Measurements from ENCODE around the gene MDFIC. TPM values are rescaled to one million over a fixed set of nuclear protein-coding genes. Genes with fewer than 3 reads are reported as not detected.

MDFIC gene
- total and polyA plus RNA-seq, 2 of the 4 experiments (the other 2 are of a cell fraction): 16.9 to 35.0 TPM

- no peak for ATAC-seq (ENCODE audit: low read depth)
- peak; percentile 14 for DNase-seq
- Histone ChIP-seq H2BK5ac (ENCODE audit: low read depth, low read length, poor library complexity, severe bottlenecking) (no peak overlapping the region), H3K27me3 (ENCODE audit: control insufficient read depth, insufficient read depth, low read length) (no peaks in the 10 kb centered on the region), H2AK5ac (ENCODE audit: low read depth, low read length) (no peak overlapping the region), H3K18ac (ENCODE audit: low read depth, low read length) (no peak overlapping the region), H3K27ac (ENCODE audit: insufficient read depth, low read length) (no peak overlapping the region), H3K9me3 (ENCODE audit: control insufficient read depth, insufficient read depth, low read length) (no peaks in the 10 kb centered on the region), H2AK9ac (replicated peaks; ENCODE audit: low read depth, low read length, poor library complexity) (no peak overlapping the region), H2BK20ac (ENCODE audit: low read depth, low read length) (no peak overlapping the region), H4K91ac (ENCODE audit: insufficient read depth, low read depth, low read length) (no peak overlapping the region), H2BK15ac (ENCODE audit: low read depth, low read length) (no peak overlapping the region), H4K20me1 (ENCODE audit: insufficient read depth, low read length) (no peaks in the 10 kb centered on the region), H4K8ac (ENCODE audit: low read depth in 2 of 2, low read length in 2 of 2) (no peak overlapping the region), H3K36me3 (ENCODE audit: control insufficient read depth, insufficient read depth, low read length) (peaks cover 3% of the 10 kb centered on the region; the same call in 1 of the 2 replicates), H3K4me2 (ENCODE audit: low read depth, low read length) (no peak overlapping the region), H2AFZ (replicated peaks; ENCODE audit: low read length, poor library complexity) (no peak overlapping the region), H3K4ac (ENCODE audit: low read depth, low read length) (no peak overlapping the region), H3K9ac (ENCODE audit: low read depth, low read length) (no peak overlapping the region), H2BK120ac (ENCODE audit: low read depth, low read length) (no peak overlapping the region), H3K14ac (replicated peaks; ENCODE audit: low read depth, low read length) (no peak overlapping the region), H3K79me1 (ENCODE audit: low read depth in 1 of 2, low read length in 2 of 2) (peaks cover 22 to 25% of the 10 kb centered on the region in 2 experiments), H3K4me3 (ENCODE audit: insufficient read depth, low read depth, low read length) (no peak overlapping the region), H4K5ac (ENCODE audit: low read depth, low read length) (no peak overlapping the region), H3K56ac (ENCODE audit: extremely low read depth, insufficient read depth, low read length) (no peak overlapping the region), H3K9me1 (ENCODE audit: insufficient read depth, low read length) (0 out of 2 replicates have a peak, but pooled peaks cover 6% of the 10 kb centered on the region), H3K4me1 (ENCODE audit: control insufficient read depth, insufficient read depth, low read length) (peaks cover 8% of the 10 kb centered on the region), H3K23ac (ENCODE audit: low read depth, low read length) (no peak overlapping the region)
- no TSS peak for BruUV-seq (replicated peaks)
- ChIA-PET CTCF (interaction anchor here (1.0 kb wide), 1 partner anchor 139 kb away, joined by 3 read pairs; no protein-coding TSS in a partner anchor), POLR2A (ENCODE audit: unreplicated experiment) (no interaction called here)
- dilution Hi-C loops (cut with HindIII; ENCODE audit: low sequenced_read_pairs, unreplicated experiment): no loop called here
- TF ChIP-seq RFX5 (IDR thresholded peaks at IDR 0.05; ENCODE audit: low read depth, low read length) (no peak), FOS (IDR thresholded peaks at IDR 0.05; ENCODE audit: low read depth, low read length) (0 out of 2 replicates have a peak, but pooled peaks have one; percentile 12), RCOR1 (IDR thresholded peaks at IDR 0.05; ENCODE audit: insufficient replicate concordance, low read length) (no peak)
- intact Hi-C loops (cut with micrococcal nuclease): no loop called here
- no CpG with 5 or more reads among the region's 5 CpGs for WGBS, 2 experiments (ENCODE audit: extremely low coverage in 2 of 2, insufficient read length in 1 of 2)
- in situ Hi-C loops (cut with MboI; ENCODE audit: low sequenced_read_pairs): no loop called here
Observed at GRCh38 chr7:115004121-115004520, 82.2 kb downstream of the MDFIC start.

All from IMR-90 (cell line).